GM19099 (cell line): ENCODE measurements around the gene PPP2R2B.

Experiments used
- POLR2A ChIP-seq: IDR thresholded peaks from 3 replicates; pipeline ENCODE4 v1.6.1; 2011; ENCODE audit warnings: low read depth; ENCODE audit not compliant: insufficient read length; ENCODE audit errors: extremely low read depth

PPP2R2B gene

DNA sequence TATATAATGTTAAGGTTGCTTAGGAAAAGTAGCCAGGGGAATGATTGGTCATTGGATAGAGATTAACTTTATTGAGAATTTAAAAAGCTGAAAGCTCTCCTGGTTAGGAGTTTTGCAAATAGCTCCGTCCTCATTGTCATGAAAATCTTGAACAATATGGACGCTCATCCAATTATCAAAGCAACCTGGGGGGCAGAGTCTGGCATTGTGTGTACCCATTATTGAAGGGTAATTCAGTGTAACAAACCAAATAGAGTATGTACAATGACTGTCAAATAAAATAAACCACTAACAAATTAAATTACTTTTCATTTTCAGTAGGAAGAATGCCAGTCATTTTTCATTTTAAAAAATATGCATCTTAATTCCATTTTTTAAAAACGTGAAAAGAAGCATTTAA lies 218.6 kb downstream of the PPP2R2B start:
- TF ChIP-seq POLR2A = no peak

DNA sequence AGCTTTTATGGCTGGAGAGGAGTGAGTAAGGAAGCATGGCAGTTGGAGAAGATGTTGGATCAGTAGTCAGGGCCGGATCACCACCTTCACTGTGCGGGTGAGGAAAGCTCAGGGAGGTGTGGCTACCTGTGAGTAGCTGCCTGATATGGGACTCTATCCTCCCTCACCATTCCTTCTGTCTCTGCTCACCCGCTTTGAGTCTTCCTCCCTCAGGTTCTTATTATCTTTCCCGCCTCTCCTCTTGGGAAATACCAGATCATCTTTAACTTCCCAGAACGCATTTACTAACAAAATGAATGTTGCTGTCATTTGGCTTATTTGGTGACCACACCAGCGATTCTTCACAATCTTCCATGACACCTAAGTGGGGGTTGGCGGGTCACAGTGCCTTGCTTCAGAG lies 221.9 kb downstream of the PPP2R2B start:
- TF ChIP-seq POLR2A = no peak

DNA sequence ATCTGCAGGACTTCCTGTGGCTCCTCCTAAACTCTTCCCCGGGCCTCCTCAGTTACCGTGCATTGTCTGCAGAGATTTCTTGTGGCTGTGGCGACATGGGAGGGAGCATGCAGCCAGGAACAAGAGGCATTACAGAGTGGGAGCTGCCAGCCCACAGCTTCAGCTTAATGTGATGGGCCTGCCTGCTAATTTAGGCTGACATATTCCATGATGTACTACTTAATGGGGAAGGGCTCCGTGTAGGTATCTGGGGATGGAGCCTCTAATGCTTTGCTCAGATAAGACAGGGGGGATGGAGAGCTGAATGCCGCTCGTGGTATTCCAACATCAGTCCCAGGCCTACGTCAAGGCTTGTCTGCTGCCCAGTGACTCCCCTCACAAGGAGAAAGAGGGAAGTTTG lies 225.0 kb downstream of the PPP2R2B start:
- TF ChIP-seq POLR2A = no peak

DNA sequence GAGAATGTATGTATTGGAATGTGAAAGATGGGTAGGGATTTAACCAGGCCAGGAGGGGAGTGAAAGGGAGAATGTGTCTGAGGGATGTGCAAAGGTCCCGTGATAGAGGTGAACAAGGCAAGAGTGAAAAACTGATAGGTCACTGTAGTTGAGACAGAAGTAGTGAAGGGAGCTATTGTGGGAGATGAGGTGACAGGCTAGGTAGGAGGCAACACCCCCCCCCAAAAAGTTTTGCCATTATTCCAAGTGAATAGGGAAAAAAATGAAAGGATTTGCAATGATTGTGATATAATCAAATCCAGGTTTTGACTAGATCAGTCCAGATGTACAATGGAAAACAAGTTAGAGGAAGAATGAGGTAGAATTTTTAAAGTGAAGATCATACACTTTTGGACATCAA lies 226.0 kb downstream of the PPP2R2B start:
- no peak for TF ChIP-seq POLR2A

DNA sequence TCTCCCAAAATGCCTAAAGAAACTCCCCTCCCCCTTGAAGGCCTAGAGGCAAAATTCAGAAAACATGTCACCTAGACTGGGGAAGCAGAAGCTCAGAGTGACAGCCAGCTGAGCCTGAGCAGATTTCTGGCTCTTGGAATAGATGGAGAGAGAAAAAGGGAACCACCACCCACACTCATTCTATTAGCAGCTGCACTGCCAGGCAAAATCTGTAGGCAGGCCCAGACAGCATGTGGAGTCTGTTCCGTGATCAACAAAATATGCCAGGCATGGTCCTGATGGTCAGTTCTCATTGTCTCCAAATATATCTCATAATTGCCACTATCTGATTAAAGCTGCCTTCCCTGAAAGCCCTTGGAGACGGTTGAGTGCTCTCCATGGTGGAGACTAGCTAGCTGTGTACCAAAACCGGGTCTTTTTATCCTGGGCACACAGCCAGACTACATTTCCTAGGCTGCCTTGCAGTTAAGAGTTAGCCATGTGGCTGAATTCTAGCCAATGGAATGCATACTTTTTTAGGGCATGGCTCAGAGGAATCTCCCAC lies 230.8 kb downstream of the PPP2R2B start:
- TF ChIP-seq POLR2A = no peak

DNA sequence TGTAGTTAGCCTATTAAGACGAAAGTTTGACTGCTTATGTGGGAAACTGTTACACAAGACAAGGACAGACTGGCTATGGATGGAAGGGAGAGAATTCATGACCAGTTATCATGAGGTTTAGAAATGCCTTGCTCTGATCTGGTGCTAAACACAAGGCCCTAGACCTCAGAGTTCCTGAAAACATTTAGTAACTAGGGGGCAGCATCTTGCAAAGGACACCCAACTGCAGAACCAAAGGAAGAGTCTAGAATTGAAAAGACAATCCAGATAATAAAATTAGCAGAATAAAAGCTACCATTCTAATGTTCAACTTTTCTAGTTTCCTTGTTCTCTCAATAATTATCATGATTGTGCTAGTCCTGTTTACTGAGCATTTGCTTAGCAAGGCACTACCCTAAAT lies 232.1 kb downstream of the PPP2R2B start:
- TF ChIP-seq POLR2A = no peak

DNA sequence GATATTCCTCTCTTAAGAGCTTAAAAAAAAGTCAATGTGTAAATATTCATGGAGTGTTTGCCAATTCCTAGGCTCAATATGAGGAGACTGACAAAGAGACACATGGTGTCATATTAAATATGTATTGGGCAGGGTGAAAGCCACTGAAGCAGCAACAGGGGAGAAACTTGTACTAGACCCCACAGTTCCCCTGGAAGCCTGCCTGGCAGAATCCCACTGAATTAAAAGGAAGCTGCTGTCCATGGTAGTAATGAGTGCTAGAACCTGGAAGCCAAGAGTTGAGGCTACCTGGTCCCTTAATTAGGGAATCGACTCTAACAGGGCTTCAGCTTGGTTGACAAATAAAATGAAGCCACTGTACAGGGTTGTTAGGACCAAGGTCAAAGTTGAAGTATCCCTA lies 233.2 kb downstream of the PPP2R2B start:
- no peak for TF ChIP-seq POLR2A

DNA sequence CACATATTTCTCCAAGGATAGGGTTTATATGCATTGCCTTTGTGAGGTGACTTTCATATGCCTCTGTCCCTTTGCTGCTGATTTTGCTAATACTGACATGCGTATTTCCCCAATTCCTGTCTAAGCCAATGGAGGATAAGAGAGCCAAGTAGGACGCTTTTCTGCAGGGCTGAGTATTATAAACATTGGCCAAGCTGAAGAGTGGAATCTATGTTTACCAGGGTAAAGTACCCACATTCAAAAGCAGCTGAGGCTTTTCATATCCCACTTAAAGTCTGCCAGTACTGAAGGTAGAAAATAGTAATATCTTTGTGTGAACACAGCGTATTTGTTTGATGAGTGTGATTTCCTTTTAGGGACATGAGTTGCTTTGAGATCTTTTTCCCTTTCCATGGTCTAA lies 233.7 kb downstream of the PPP2R2B start:
- no peak for TF ChIP-seq POLR2A

DNA sequence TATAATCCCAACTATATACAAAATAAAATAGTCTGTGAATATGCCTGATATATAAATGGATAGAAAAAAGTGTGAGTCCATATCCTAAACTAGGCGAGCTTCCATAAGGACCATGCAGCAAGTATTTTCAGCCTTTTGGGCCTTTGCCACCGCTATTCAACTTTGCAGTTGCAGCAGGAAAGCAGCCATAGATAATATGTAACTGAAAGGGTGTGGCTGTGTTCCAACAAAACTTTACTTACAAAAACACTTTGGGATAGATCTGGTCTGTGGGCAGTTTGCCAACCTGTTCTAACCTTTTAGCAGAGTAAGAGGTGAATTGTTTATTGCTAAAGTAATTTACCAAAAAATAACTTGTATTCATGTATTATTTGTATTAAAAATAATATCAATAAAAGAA lies 234.8 kb downstream of the PPP2R2B start:
- no peak for TF ChIP-seq POLR2A

DNA sequence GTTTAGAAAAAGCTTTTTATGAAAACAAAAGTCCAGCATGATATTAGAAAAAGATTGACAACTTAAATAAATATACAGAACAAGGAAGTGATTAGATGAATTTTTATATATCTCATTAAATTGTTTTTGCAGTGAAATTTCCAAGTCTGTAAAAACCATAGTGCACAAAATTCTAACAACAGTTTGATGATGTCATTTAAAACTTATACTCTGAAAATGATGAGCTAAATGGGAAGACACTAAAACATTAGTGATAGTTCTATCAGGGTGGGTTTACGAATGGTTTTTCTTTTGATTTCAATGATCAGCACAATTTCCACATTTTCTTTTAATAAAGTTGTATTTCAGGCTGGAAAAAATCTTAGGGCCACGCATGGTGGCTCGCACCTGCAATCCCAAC lies 236.1 kb downstream of the PPP2R2B start:
- TF ChIP-seq POLR2A = no peak

DNA sequence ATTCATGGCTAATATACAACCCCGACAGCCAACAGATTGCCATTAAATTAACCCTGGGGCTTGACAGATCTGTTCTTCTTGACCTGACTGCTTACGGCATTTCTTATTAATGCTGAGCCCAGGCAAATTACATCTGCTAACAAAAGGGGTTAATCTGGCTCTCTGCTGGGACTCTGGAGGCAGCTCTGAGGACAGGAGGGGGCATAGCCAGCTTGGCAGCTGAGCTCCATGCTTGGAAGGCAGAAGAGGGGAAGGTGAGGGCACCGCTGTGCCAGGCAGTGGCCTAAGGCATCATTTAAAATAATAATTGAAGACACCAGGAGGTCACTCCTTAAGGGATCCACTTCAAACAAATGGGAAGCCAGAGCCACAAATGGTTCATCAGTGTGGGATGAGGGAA lies 236.6 kb downstream of the PPP2R2B start:
- TF ChIP-seq POLR2A = no peak

DNA sequence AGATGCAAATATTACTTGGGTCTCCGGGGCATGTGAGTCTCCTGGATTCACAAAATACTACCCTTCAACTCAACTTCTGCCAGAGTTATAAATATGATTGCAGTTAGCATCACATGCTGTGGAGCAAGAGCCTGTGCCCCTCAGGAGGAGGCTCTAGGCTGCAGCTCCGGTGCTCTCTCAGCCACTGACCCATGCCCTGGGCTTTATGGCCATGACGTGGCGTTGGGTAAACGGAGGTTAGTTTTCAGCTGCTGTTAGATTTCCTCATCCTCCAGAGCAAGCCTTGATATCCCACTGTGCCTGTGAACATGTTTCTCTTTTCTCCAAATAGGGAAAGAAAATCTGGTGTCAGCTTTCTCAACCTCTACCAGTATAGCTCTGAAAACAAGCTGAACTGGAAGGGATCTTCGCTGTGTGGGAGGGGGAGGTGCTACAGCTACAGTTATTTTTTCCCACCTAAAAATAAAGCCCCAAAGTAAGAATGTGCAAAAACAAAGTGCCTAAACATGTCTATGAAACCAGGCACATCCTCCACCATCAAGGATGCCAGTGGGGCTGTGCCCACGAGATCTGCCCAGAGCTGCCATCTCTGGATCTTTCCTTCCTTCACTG lies 238.2 kb downstream of the PPP2R2B start:
- no peak for TF ChIP-seq POLR2A

DNA sequence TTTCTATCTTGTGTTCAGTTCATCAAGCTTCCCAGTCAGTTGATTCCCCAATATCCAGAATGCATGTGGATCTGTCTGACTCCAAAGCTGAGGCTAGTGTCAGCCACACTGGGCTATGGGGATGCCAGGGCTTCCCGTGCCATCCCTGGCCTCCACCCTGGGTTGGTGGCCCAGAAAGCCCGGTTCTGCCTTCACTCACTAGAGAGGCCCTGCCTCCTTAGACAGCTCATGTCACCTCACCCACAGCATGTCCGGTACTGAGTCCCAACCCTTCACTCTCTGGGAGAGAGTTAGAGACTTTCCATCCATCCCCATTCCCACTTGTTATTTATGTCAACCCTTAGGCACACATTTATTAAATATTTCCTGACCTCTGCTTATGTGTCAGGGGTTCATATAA lies 243.1 kb downstream of the PPP2R2B start:
- TF ChIP-seq POLR2A = no peak

DNA sequence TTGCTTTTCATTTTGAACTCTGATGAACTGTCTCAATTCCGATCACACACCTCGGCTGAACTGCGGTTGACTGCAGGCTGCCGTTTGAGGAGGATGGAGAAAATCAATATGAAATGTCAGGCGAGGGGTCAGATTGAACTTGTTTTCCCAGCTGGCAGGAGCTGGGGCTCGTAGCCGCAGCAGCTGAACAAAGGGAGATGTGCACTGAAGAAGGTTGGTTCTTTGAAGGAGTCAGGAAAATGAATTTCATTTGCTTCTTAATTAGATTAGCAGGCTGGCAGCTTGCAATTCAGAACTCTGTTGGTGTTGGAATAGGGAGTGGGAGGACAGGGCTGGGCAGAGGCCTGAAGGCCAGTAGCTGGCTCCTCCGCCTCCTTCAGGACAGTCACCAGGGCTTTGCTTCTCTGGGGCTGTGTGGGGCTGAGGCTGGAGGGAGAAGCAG lies 245.2 kb downstream of the PPP2R2B start:
- TF ChIP-seq POLR2A = no peak

DNA sequence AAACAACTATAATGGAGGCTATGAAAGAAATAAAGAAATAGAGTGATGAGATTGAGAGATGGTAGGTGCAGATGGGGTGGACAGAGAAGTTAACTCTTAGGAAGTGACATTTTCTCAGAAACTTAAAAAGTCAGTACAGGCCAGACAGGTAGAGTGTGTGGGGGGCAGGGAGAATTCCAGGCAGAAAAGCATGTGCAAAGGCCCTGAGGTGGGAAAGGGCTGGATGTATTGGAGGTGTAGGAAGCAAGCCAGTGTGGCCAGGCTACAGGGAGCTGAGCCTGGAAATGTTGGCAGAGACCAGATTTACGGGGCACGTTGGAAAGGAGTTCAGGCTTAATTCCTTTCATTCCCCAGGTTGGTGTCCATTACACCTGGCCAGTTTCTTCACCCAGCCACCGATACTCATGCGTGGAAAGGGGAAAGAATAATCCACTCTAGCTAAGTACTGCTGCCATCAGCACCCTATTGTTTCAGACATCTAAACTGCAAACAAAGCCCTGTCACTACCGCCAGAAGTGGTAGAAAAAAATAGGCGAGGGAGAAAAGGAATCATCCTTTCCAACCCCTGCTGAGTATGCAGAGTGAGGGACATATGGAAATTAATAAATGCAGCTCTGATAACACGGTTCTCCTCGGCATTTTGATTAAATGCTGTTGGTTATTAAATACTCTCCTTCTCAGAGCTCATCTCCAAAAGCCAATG lies 245.8 kb downstream of the PPP2R2B start:
- no peak for TF ChIP-seq POLR2A

DNA sequence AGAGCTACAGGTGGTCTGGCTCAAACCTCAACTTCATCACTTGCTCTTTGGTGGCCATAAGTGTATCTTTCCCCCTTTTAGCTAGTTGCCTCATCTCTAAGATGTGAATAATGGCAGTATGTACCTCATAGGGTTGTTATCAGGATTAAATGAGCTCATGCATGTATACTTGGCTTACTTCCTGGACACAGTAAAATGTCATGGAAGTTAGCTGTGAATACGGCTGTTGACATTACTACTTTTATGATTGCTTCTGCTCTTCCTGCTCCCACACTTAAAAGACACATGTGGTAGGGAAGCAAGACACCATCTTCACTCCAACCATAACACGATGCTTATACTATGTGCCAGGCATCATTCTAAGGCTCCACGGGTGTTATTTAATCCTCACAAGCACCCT lies 248.1 kb downstream of the PPP2R2B start:
- no peak for TF ChIP-seq POLR2A

DNA sequence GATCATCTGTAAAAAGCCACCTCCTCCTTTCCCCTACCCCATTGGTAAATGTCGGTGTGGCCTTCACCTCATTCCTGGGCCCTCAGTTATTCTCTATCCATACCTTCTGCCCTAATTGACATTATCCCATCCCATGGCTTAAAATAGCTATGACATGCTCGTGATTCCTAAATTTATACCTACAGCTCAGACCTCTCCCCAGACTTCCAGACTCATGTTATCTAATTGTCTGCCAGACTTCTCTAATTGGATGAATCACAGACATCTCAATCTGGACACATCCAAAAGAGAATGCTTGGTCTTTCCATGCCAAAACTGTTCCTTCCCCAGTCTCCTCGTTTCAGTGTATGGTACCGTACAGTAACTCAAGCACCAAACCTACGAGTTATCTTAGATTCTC lies 249.6 kb downstream of the PPP2R2B start:
- no peak for TF ChIP-seq POLR2A

DNA sequence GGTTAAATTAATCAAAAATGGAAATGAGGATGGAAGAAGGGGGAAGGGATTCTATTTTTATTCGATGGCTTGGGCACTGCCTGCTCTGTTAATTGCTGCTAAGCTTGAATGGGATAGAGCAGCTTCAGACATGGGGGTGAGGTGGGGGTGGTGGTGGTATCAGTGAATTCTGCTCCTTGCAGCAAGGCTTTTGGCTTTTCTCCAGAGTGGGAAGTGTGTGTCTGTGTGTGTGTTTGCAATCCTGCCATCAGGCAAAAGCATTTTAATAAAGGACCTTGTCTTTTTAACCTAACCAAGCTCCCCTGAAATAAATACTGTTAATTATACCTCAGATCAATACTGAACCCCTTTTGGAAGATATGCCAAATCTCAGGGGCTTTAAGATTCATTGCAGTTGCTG lies 251.6 kb downstream of the PPP2R2B start:
- TF ChIP-seq POLR2A = no peak

DNA sequence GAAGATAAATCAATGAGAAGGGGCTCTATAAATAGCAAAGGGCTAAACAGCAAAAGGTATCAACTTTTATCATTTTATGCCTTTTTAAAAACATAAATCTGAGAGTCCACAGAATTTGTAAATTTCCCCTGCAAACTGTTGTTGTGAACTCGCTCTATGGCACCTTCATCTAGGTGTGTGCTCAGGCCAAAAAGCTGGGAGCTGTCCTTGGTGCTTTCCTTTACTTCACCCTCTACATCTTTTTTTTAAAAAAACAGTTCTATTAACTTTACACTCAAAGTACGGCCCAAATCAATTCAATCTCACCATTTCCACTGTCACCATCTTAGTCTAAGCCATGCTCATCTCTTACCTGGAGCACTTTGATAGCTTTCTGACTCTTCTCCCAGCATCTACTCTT lies 254.4 kb downstream of the PPP2R2B start:
- TF ChIP-seq POLR2A = no peak
